Parathyroid adenoma (tissue), 2 donors: Measurements from ENCODE around the gene WDR20.

ENCODE experiments used
- H2AFZ ChIP-seq: fragments of 300-600 bp; sonication (generic); one replicate; pipeline ENCODE4 v1.7.0; 2017; ENCODE audit warnings: antibody characterized with exemption, mild to moderate bottlenecking
- H3K27ac ChIP-seq: fragments of 300-600 bp; sonication (generic); one replicate; pipeline ENCODE4 v1.7.0; 2017
- H3K27me3 ChIP-seq: fragments of 300-600 bp; sonication (generic); one replicate; pipeline ENCODE4 v1.7.0; 2017; ENCODE audit warnings: low read length; ENCODE audit not compliant: control insufficient read depth, insufficient read depth
- H3K36me3 ChIP-seq: fragments of 300-600 bp; sonication (generic); one replicate; pipeline ENCODE4 v1.7.0; 2017; ENCODE audit warnings: low read length; ENCODE audit not compliant: control insufficient read depth, insufficient read depth
- H3K4me1 ChIP-seq: fragments of 300-600 bp; sonication (generic); one replicate; pipeline ENCODE4 v1.7.0; 2017; ENCODE audit warnings: control low read depth
- H3K4me2 ChIP-seq: fragments of 300-600 bp; sonication (generic); one replicate; pipeline ENCODE4 v1.7.0; 2017; ENCODE audit warnings: low read length
- H3K4me3 ChIP-seq: fragments of 300-600 bp; sonication (generic); one replicate; pipeline ENCODE4 v1.7.0; 2017; ENCODE audit warnings: low read depth, low read length
- H3K79me2 ChIP-seq: fragments of 300-600 bp; sonication (generic); one replicate; pipeline ENCODE4 v1.7.0; 2017; ENCODE audit warnings: control low read depth
- H3K9ac ChIP-seq: fragments of 300-600 bp; sonication (generic); one replicate; pipeline ENCODE4 v1.7.0; 2017; ENCODE audit warnings: mild to moderate bottlenecking
- H3K9me3 ChIP-seq: fragments of 300-600 bp; sonication (generic); one replicate; pipeline ENCODE4 v1.7.0; 2017; ENCODE audit warnings: low read length; ENCODE audit not compliant: control insufficient read depth
- TF ChIP-seq, protein P1 (sequence below): fragments of 300-600 bp; sonication (generic); IDR thresholded peaks from one replicate; pipeline ENCODE4 v1.7.0; 2017; ENCODE audit warnings: antibody characterized with exemption, mild to moderate bottlenecking
- donor health status: primary hyperparathyroidism.

Gene WDR20

DNA sequence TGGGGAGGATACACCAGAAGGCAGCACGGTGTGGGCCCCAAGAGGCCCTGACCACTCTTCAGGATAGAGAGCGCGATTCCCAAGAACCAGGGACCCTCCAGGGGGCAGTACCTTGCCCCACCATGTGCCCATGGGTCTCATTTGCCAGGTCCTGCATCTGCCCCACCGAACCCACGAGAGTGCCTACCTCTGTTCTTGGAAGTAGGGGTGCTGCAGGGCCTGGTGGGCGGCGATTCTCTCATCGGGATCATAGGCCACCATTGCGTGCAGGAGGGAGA, 92.6 kb downstream of the WDR20 start:
- no peaks in the 10 kb centered on the region for H3K4me1 ChIP-seq
- H2AFZ ChIP-seq, result no peak overlapping the region
- no peak overlapping the region for H3K4me3 ChIP-seq
- TF ChIP-seq, protein P1, sequence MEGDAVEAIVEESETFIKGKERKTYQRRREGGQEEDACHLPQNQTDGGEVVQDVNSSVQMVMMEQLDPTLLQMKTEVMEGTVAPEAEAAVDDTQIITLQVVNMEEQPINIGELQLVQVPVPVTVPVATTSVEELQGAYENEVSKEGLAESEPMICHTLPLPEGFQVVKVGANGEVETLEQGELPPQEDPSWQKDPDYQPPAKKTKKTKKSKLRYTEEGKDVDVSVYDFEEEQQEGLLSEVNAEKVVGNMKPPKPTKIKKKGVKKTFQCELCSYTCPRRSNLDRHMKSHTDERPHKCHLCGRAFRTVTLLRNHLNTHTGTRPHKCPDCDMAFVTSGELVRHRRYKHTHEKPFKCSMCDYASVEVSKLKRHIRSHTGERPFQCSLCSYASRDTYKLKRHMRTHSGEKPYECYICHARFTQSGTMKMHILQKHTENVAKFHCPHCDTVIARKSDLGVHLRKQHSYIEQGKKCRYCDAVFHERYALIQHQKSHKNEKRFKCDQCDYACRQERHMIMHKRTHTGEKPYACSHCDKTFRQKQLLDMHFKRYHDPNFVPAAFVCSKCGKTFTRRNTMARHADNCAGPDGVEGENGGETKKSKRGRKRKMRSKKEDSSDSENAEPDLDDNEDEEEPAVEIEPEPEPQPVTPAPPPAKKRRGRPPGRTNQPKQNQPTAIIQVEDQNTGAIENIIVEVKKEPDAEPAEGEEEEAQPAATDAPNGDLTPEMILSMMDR, result no peak
- no peak overlapping the region for H3K4me2 ChIP-seq
- H3K27ac ChIP-seq, result no peak overlapping the region
- H3K79me2 ChIP-seq, result no peaks in the 10 kb centered on the region
- H3K9ac ChIP-seq, result no peak overlapping the region
- no peaks in the 10 kb centered on the region for H3K27me3 ChIP-seq
- H3K36me3 ChIP-seq, result no peaks in the 10 kb centered on the region
- H3K9me3 ChIP-seq, result no peaks in the 10 kb centered on the region

DNA sequence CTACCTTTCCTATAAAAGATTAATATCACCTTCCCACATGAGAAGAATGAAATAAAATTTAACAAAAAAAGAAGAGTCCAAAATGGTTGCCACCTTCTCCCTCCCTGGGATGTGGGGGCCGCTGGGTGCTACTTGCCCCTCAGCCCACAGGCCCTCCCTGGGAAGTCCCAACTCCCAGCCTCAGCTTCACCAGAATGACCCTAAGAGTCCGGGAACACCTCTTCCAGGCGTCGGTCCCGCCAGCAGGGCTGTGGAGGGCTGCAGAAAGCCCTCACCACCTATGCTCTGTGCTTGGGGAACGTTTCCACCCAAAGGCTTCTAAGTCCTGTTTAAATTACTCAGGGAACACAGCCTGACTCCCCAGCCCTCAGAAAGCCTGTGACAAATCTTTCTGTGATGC, 93.4 kb downstream of the WDR20 start:
- no peak overlapping the region for H3K9ac ChIP-seq
- H3K79me2 ChIP-seq, result no peaks in the 10 kb centered on the region
- no peaks in the 10 kb centered on the region for H3K9me3 ChIP-seq
- H3K27me3 ChIP-seq, result no peaks in the 10 kb centered on the region
- TF ChIP-seq, protein P1, result no peak
- no peak overlapping the region for H3K27ac ChIP-seq
- peaks cover 5% of the 10 kb centered on the region for H3K4me1 ChIP-seq
- no peak overlapping the region for H3K4me3 ChIP-seq
- no peak overlapping the region for H2AFZ ChIP-seq
- H3K4me2 ChIP-seq, result no peak overlapping the region
- no peaks in the 10 kb centered on the region for H3K36me3 ChIP-seq

DNA sequence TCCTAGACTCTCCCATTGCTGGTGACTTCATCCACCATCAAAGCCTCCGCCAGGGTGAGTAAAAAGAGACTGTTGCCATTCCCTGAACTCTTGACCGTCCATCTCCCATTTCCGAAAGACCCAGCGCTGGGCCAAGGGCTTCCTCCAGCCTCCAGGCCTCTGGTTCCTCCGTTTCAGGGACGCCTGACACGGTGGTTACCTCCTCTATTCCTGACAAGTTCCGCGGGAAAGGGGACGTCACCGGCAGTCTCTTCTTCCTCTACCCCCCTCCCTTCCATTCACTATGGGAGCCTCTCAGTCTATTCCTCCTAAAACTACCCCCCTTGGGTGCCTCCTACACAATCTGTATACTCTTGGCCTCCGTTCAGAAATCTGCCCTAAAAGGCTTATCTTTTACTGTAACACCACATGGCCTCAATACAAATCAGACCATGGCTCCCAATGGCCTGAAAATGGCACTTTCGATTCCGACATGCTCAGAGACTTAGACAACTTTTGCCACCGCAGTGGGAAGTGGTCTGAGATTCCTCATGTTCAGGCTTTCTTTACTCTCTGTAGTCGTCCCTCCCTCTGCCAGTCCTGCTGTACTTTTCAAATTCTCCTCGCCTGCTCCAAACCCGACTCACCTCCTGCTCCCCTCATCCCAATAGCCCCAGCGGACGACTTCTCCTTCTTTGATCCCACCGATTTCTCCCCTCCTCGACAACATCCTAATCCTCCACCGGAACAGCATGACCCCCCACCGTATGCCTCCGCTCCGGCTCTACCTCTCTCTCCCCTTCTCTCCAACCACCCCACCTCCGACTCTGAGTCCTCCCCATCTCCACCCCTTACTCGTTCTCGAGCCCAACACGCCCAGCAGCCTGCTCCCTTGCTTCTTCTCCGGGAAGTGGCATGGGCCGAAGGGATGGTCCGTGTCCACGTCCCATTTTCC, 94.9 kb downstream of the WDR20 start:
- Histone ChIP-seq H3K9ac (no peak overlapping the region), H3K4me1 (peaks cover 7% of the 10 kb centered on the region), H3K36me3 (no peaks in the 10 kb centered on the region), H3K27ac (no peak overlapping the region), H3K9me3 (no peaks in the 10 kb centered on the region), H3K27me3 (no peaks in the 10 kb centered on the region), H3K79me2 (no peaks in the 10 kb centered on the region), H2AFZ (no peak overlapping the region), H3K4me2 (no peak overlapping the region), H3K4me3 (no peak overlapping the region)
- TF ChIP-seq, protein P1, result no peak

DNA sequence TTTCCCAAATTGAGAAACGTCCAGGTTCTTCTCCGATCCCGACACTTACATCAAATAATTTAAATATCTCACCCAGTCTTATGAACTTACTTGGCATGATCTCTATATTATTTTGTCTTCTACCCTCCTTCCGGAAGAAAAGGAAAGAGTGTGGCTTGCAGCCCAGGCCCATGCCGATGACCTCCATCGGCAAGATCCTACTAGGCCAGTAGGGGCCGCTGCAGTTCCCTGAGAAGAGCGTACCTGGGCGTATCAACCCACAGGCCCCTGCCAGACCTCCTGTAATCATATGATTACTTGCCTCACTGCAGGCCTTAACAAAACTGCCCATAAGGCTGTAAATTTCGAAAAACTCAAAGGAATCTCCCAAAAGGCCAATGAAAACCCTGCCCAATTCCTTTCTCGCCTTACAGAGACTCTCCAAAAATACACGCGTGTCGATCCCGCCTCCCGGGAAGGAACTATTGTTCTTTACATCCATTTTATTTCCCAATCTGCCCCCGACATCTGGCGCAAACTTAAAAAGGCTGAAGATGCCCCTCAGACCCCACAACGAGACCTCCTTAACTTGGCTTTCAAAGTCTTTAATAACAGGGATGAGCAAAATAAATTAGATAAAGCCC, 95.7 kb downstream of the WDR20 start:
- Histone ChIP-seq H3K9ac (no peak overlapping the region), H3K9me3 (no peaks in the 10 kb centered on the region), H3K4me2 (no peak overlapping the region), H3K79me2 (no peaks in the 10 kb centered on the region), H3K36me3 (no peaks in the 10 kb centered on the region), H3K4me3 (no peak overlapping the region), H3K27me3 (no peaks in the 10 kb centered on the region), H2AFZ (no peak overlapping the region), H3K4me1 (peaks cover 7% of the 10 kb centered on the region), H3K27ac (no peak overlapping the region)
- TF ChIP-seq, protein P1, result peak; percentile 56
